ENCODE results near the gene KDM2B.

KDM2B gene

GRCh38 chr12:121453629-121454028 is 127.2 kb downstream of the KDM2B start:
- DNase-seq: no peak

- DNase-seq: no peak
Observed at GRCh38 chr12:121452985-121453360, 127.8 kb downstream of the KDM2B start.

GRCh38 chr12:121452340-121452984 is 128.4 kb downstream of the KDM2B start:
- no peak for DNase-seq

- no peak for DNase-seq
Observed at GRCh38 chr12:121451961-121452339, 128.9 kb downstream of the KDM2B start.

- DNase-seq: no peak
Observed at GRCh38 chr12:121448771-121449315, 132.0 kb downstream of the KDM2B start.

GRCh38 chr12:121446750-121447149 is 134.1 kb downstream of the KDM2B start:
- DNase-seq: no peak

- DNase-seq: no peak
Observed at GRCh38 chr12:121444842-121445202, 136.0 kb downstream of the KDM2B start.

- no peak for DNase-seq
Observed at GRCh38 chr12:121443911-121444841, 136.6 kb downstream of the KDM2B start.

GRCh38 chr12:121443193-121443870 is 137.5 kb downstream of the KDM2B start:
- DNase-seq: peak; percentile 41

GRCh38 chr12:121442028-121442948 is 138.5 kb downstream of the KDM2B start:
- no peak for DNase-seq

- DNase-seq: no peak
Observed at GRCh38 chr12:121441555-121441954, 139.3 kb downstream of the KDM2B start.

GRCh38 chr12:121440768-121441167 is 140.1 kb downstream of the KDM2B start:
- DNase-seq: no peak

- DNase-seq: no peak
Observed at GRCh38 chr12:121439715-121440114, 141.1 kb downstream of the KDM2B start.

- DNase-seq: no peak
Observed at GRCh38 chr12:121438905-121439304, 141.9 kb downstream of the KDM2B start.

- no peak for DNase-seq
Observed at GRCh38 chr12:121436706-121437105, 144.1 kb downstream of the KDM2B start.

GRCh38 chr12:121432740-121433480 is 147.9 kb downstream of the KDM2B start:
- DNase-seq: no peak

GRCh38 chr12:121430833-121431415 is 149.9 kb downstream of the KDM2B start:
- DNase-seq: no peak

- DNase-seq: no peak
Observed at GRCh38 chr12:121428883-121429282, 151.9 kb downstream of the KDM2B start.

GRCh38 chr12:121427556-121428050 is 153.2 kb downstream of the KDM2B start:
- no peak for DNase-seq

GRCh38 chr12:121424624-121424975 is 156.2 kb downstream of the KDM2B start:
- no peak for DNase-seq

All from NCI-H1105 treated with DMSO at 0.1 percent for 48 hours (cell line).